SU-DHL-6 (cell line): ENCODE results near the gene FTCDNL1.

ENCODE experiments used
- H2AFZ ChIP-seq: fragments of 200-600 bp; sonication (generic); 2 replicates; pipeline ENCODE4 v1.6.1; 2014; ENCODE audit warnings: low read depth, mild to moderate bottlenecking, moderate library complexity, mixed read lengths, antibody characterized with exemption, low read length; ENCODE audit not compliant: severe bottlenecking
- H3F3A ChIP-seq: fragments of 200-600 bp; shearing (Covaris generic); 2 replicates; pipeline ENCODE4 v1.6.0; 2016; ENCODE audit warnings: antibody characterized with exemption, mild to moderate bottlenecking; ENCODE audit not compliant: insufficient read depth
- H3K27ac ChIP-seq: fragments of 200-600 bp; sonication (generic); 2 replicates; pipeline ENCODE4 v1.5.1; 2016; ENCODE audit warnings: low read depth, mild to moderate bottlenecking, low read length, moderate library complexity, mixed read lengths
- H3K27me3 ChIP-seq: fragments of 200-600 bp; sonication (generic), shearing (Covaris generic); 2 replicates; pipeline ENCODE4 v1.6.0; 2014; ENCODE audit warnings: mild to moderate bottlenecking, low read length
- H3K36me3 ChIP-seq: fragments of 200-600 bp; sonication (generic); 2 replicates; pipeline ENCODE4 v1.6.1; 2014; ENCODE audit warnings: mild to moderate bottlenecking, low read length, mixed read lengths
- H3K4me2 ChIP-seq: fragments of 300-600, 200-600 bp; shearing (Covaris generic), sonication (generic); 2 replicates; pipeline ENCODE4 v1.6.0; 2014; ENCODE audit warnings: low read length, low read depth, mild to moderate bottlenecking; ENCODE audit not compliant: poor library complexity, severe bottlenecking
- H3K4me3 ChIP-seq: fragments of 200-600 bp; sonication (generic); 2 replicates; pipeline ENCODE4 v1.5.1; 2014; ENCODE audit warnings: antibody characterized with exemption, low read length, mild to moderate bottlenecking, mixed read lengths; ENCODE audit not compliant: insufficient read depth, poor library complexity, severe bottlenecking
- H3K79me2 ChIP-seq: fragments of 200-600 bp; sonication (generic); 2 replicates; pipeline ENCODE4 v1.6.1; 2014; ENCODE audit warnings: mild to moderate bottlenecking, low read length, moderate library complexity; ENCODE audit not compliant: insufficient read depth
- H3K9ac ChIP-seq: fragments of 200-600 bp; sonication (generic); 2 replicates; pipeline ENCODE4 v1.7.0; 2014; ENCODE audit warnings: mild to moderate bottlenecking, low read length
- H3K9me2 ChIP-seq: fragments of 200-600 bp; sonication (generic); replicated peaks from 2 replicates; pipeline ENCODE4 v1.6.1; 2014; ENCODE audit warnings: low read length; ENCODE audit not compliant: insufficient read depth
- H3K9me3 ChIP-seq: fragments of 200-600 bp; sonication (generic); 2 replicates; pipeline ENCODE4 v1.6.1; 2014; ENCODE audit warnings: low read length, mixed read lengths; ENCODE audit not compliant: insufficient read depth
- H4K20me1 ChIP-seq: fragments of 200-600 bp; sonication (generic); 2 replicates; pipeline ENCODE4 v1.6.1; 2014; ENCODE audit warnings: low read depth, mild to moderate bottlenecking, antibody characterized with exemption, low read length, moderate library complexity, mixed read lengths
- EZH2phosphoT487 ChIP-seq: fragments of 200-600 bp; sonication (generic), shearing (Covaris generic); conservative IDR thresholded peaks from 2 replicates; pipeline ENCODE4 v1.6.1; 2018; ENCODE audit warnings: mild to moderate bottlenecking, antibody characterized with exemption, low read length, moderate library complexity, mixed read lengths
- TF ChIP-seq, protein P1 (sequence below): fragments of 200-600 bp; sonication (generic); IDR thresholded peaks from one replicate; pipeline ENCODE4 v1.5.1; 2017; ENCODE audit warnings: antibody characterized with exemption, mild to moderate bottlenecking, low read length, moderate library complexity; ENCODE audit not compliant: insufficient read depth, poor library complexity, severe bottlenecking

The FTCDNL1 gene

DNA sequence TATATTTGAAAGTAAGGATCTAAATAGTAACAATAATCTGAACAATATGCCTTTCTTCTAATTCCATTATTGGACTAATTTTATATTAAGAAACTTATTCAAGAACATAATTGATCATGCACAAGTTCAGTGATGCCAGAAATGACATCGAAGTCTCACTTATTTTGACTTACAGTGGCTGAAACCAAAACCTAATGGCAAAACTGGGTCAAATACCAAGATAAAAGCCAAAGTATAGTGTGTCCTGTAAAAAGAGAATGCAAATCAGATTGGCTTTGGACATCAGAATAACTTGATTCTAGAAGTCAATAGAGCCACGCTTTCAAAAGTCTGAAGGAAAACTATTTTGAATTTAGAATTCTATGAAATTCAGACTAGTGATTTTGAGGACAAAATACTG, 137.2 kb downstream of the FTCDNL1 start:
- no peaks in the 10 kb centered on the region for H3F3A ChIP-seq
- H4K20me1 ChIP-seq: no peaks in the 10 kb centered on the region
- no peak overlapping the region for H3K4me3 ChIP-seq
- no peaks in the 10 kb centered on the region for H3K36me3 ChIP-seq
- H3K27ac ChIP-seq: no peak overlapping the region
- TF ChIP-seq, protein P1, sequence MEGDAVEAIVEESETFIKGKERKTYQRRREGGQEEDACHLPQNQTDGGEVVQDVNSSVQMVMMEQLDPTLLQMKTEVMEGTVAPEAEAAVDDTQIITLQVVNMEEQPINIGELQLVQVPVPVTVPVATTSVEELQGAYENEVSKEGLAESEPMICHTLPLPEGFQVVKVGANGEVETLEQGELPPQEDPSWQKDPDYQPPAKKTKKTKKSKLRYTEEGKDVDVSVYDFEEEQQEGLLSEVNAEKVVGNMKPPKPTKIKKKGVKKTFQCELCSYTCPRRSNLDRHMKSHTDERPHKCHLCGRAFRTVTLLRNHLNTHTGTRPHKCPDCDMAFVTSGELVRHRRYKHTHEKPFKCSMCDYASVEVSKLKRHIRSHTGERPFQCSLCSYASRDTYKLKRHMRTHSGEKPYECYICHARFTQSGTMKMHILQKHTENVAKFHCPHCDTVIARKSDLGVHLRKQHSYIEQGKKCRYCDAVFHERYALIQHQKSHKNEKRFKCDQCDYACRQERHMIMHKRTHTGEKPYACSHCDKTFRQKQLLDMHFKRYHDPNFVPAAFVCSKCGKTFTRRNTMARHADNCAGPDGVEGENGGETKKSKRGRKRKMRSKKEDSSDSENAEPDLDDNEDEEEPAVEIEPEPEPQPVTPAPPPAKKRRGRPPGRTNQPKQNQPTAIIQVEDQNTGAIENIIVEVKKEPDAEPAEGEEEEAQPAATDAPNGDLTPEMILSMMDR: no peak
- no peak for TF ChIP-seq EZH2phosphoT487
- no peaks in the 10 kb centered on the region for H3K9me2 ChIP-seq
- no peaks in the 10 kb centered on the region for H3K79me2 ChIP-seq
- no peaks in the 10 kb centered on the region for H3K9me3 ChIP-seq
- no peaks in the 10 kb centered on the region for H3K27me3 ChIP-seq
- no peak overlapping the region for H3K9ac ChIP-seq
- no peak overlapping the region for H2AFZ ChIP-seq
- no peak overlapping the region for H3K4me2 ChIP-seq

DNA sequence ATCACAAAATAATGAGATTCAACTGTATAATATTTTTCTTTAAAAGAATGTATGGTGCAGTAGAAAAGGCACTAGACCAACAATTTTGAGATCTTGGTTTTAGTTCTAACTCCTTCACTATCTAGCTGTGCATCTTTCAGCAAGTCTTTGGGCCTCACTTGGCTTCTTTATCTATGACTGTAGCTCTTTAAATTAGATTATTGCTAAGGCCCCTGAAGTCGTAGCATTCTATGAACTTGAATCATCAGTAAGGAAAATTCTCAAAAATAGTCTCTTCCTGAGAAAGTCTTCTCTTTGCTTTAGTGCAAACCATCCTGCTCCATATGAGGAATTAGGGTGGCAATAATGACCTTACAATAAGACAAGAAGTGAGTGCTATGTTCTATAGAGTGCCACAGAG, 140.4 kb downstream of the FTCDNL1 start:
- no peaks in the 10 kb centered on the region for H4K20me1 ChIP-seq

More for the DNA sequence above, 140.4 kb downstream of the FTCDNL1 start:
- H2AFZ ChIP-seq: no peak overlapping the region
- no peak overlapping the region for H3K9ac ChIP-seq
- no peak overlapping the region for H3K4me2 ChIP-seq
- H3K27me3 ChIP-seq: no peaks in the 10 kb centered on the region
- H3K36me3 ChIP-seq: no peaks in the 10 kb centered on the region
- H3F3A ChIP-seq: no peaks in the 10 kb centered on the region
- no peaks in the 10 kb centered on the region for H3K79me2 ChIP-seq
- no peaks in the 10 kb centered on the region for H3K9me3 ChIP-seq
- TF ChIP-seq, protein P1: no peak
- TF ChIP-seq EZH2phosphoT487: no peak
- H3K27ac ChIP-seq: no peak overlapping the region
- no peaks in the 10 kb centered on the region for H3K9me2 ChIP-seq
- H3K4me3 ChIP-seq: no peak overlapping the region
